Fibroblast of gingiva (primary cell): ENCODE measurements around the gene KDM1B.
A peak's percentile ranks its signal among the peaks of the same experiment; 100 is the strongest.
"Not testable (repeated sequence)": the region's sequence is repeated elsewhere in the genome, so short reads cannot be mapped to it uniquely, and the experiment has no call there.

Experiments used
- DNase-seq: peaks from one replicate; pipeline ENCODE4 v3.0.0-alpha.2; 2011; ENCODE audit warnings: low read depth

KDM1B gene

DNA sequence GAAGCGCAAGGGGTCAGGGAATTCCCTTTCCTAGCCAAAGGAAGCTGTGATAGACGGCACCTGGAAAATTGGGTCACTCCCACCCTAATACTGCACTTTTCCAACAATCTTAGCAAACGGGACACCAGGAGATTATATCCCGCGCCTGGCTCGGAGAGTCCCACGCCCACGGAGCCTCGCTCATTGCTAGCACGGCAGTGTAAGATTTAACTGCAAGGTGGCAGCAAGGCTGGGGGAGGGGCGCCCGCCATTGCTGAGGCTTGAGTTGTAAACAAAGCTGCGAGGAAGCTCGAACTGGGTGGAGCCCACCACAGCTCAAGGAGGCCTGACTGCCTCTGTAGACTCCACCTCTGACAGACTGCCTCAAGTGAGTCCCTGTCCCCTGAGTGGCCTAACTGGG, 73.4 kb downstream of the KDM1B start:
- DNase-seq = not testable (repeated sequence)

DNA sequence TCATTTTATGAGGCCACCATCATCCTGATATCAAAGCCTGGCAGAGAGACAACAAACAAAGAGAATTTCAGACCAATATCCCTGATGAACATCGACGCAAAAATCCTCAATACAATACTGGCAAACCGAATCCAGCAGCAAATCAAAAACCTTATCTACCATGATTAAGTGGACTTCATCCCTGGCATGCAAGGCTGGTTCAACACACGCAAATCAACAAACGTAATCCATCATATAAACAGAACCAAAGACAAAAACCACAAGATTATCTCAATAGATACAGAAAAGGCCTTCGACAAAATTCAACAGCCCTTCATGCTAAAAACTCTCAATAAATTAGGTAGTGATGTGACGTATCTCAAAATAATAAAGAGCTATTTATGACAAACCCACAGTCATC, 76.6 kb downstream of the KDM1B start:
- DNase-seq = not testable (repeated sequence)

DNA sequence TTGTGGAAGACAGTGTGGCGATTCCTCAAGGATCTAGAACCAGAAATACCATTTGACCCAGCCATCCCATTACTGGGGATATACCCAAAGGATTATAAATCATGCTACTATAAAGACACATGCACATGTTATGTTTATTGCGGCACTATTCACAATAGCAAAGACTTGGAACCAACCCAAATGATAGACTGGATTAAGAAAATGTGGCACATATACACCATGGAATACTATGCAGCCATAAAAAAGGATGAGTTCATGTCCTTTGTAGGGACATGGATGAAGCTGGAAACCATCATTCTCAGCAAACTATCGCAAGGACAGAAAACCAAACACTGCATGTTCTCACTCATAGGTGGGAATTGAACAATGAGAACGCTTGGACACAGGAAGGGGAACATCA, 78.5 kb downstream of the KDM1B start:
- DNase-seq = not testable (repeated sequence)

DNA sequence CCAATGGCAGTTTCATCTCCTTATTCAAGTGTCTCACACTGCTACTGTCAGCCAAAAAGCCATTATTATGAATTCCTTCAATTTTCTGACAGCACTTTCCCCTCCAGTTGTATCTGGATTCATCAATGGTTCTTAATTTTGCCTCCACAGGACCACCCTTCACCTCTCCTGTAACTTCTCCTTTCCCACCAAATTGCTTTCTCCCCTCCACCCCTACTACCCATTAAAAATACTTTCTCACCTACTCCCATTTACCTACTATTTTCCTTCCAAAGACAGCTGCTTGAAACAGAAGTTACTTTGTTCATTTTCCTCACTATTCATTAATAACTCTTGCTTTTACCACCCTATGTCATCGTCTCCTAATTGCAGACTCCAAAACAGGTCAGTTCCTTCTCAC, 79.3 kb downstream of the KDM1B start:
- no peak for DNase-seq

DNA sequence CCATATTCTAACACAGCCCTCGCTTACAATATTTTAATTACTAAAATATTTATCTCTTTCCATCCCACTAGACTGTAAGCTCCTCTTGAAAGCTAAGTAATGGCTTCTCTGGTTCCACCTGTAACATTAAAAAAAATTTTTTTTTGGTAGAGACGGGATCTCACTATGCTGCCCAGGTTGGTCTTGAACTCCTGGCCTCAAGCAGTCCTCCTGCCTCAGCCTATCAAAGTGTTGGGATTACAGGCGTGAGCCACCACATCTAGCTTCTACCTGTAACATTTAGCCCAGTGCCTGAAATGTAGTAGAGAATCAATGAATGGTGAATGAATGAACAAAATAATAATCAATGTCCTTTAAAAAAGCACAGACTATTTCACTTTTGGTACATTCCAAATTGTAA, 80.3 kb downstream of the KDM1B start:
- DNase-seq = no peak

DNA sequence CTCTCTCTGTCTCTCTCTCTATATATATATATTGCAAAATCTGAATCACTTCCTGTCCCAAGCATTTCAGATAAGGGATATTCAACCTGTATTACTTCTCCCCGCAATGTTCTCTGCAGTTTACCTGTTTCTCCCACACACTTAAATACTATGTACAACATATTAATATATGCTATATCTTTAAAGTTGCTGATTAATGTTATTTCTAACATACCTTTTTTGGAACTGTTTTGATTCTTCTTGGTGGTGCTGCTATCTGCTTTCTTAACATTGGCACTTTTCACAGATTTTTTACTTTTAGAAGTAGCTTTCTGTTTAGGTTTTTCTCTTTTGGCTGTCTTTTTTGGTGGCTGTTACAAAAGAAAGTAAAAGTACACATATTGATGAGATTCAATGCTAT, 81.9 kb downstream of the KDM1B start:
- no peak for DNase-seq

DNA sequence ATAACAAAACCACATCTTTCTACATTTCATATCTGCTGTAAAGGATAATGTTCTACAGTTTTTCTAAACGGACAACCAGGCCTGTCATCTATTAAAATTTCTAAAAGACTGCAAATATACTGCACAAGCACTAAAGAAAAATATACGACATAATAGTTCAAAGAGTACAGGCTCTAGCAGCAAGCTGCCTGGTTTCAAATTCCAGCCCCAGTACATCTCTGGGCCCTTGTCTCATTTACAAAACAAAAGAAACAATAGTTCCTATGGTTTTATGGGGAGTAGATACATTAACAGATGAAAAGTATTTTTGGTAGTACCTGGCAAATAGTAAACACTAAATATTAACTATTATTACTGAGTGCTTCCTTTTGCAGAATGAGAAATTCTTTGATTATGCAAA, 85.0 kb downstream of the KDM1B start:
- no peak for DNase-seq

DNA sequence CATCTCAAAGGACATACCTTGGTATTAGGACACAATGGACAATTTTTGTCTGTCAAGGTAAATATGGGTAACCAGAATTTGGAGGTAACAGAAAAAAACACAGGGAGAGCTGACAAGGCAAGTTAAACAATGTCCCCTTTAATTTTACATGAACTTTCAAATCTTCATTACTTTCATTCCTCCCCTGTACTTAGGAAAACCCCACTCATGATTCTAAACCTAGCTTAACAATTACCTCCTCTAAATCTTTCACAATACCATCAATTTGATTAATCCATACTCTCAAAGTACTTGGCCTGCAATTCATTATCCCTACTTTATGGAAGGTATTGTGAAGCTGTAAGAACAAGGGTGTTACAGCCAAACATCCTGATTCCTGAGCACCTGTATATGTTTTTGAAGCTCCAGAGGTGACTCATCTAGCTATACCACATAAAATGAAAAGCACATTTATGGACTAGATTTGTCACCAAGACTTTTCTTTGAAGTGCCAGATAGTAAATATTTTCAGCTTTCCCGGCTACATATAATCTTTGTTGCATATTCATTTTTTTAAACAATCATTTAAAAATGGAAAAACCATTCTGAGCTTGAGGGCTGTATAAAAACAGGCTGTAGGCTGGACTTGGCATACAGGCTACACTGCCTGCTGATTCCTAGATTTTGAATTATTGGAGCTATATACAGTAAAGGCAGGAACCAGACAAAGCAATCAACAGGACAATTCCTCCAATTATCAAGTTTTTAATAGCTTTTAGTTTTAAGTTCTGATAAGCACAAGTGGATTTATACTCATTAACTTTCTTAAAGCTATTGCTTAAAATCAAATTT, 86.2 kb downstream of the KDM1B start:
- DNase-seq = no peak

DNA sequence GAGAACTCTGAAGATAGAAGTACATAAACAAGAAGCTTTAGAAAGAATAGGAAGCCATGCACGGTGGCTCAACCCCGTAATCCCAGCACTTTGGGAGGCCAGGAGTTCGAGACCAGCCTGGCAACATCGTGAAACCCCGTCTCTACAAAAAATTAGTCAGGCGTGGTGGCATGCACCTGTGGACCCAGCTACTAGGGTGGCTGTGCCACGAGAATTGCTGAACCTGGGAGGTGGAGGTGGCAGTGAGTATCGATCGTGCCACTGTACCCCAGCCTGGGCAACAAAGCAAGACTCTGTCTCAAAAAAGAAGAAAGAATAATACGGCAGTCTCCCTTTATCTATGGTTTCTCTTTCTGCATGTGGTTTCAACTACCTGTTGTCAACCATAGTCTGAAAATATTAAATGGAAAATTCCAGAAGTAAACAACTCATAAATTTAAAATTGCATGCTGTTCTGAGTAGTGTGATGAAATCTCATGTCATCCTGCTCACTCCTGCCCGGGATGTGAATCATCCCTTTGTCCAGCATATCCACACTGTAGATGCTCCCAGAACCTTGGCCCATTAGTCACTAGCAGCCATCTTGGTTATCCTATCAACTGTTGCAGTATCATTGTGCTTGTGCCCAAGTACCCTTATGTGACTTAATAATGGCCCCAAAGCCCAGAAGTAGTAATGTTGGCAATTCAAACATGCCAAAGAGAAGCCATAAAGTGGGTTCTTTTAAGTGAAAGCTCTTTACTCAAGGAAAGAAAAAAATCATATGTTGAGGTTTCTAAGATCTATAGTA, 87.0 kb downstream of the KDM1B start:
- DNase-seq = peak; percentile 89

DNA sequence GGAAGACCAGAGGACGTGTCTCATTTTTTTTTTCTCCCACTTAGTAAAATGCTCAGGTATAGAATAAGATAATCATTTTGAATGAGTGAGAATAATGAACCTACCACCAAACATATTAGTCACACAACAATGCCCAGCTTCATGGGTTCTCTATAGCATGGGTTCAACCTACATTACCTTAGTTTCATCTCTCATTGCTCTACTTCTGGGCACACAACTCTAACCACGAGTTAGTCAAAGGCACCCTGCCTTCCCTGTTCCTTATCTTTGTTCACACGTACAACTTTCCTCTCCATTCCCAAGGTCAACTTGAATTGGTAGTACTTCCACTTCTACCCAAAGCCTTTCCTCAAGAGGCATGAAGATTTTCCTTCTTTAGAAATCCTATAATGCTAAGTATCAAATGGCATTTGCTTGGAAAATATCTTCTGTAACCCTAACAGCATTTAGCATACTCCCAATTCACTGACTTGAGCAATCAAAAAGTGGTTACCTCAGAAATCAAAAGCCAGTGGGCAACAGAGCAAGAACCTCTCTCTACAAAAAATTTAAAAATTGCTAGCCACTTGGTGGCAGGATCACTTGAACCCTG, 88.2 kb downstream of the KDM1B start:
- DNase-seq = no peak

DNA sequence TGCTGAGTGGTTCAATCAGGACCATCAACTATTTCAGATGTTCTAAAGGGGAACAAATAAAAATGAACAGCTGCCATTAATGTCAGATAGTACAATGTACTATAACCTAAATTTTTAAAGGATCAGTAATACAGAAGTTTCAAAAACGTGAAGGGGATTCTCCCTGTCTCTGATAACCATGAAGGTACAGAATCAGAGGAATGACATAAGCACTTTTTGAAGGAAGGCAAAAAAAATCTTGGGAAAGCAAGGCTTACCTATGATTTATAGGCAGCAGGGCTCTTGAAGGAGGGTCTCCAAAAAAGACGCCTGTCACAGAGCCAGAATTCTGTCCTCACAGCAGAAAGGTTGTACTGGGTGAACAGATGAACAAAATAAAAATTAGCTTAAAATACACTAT, 89.0 kb downstream of the KDM1B start:
- no peak for DNase-seq

DNA sequence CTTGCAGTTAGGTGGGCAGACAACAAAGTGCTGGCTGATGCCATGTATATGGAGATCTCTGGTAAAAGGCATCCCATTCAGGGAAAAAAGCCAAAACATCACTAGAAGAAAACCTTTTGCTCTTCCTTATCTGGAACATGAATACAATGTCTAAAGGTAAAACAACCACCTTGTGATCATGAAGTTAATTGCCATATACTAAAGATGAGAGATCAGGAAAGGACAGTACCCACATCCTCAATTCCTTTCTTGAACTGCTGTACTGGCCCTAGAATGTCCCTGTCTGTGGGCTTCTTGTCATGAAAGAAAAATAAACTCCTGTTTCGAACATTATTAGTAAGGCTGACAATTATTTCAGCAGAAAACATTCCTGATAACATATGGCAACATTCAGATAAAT, 89.9 kb downstream of the KDM1B start:
- DNase-seq = no peak

DNA sequence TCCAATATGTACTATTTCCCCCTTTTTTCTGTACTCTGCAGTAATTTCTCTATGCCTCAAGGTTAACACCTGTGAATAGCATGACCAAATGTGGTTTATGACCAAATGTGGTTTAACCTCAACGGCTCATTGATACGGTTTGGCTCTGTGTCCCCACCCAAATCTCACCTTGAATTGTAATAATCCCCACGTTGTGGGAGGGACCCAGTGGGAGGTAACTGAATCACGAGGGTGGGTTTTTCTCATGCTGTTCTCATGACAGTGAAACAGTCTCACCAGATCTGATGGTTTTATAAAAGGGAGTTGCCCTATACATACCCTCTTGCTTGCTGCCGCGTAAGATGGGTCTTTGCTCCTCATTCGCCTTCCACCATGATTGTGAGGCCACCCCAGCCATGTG, 90.4 kb downstream of the KDM1B start:
- no peak for DNase-seq

DNA sequence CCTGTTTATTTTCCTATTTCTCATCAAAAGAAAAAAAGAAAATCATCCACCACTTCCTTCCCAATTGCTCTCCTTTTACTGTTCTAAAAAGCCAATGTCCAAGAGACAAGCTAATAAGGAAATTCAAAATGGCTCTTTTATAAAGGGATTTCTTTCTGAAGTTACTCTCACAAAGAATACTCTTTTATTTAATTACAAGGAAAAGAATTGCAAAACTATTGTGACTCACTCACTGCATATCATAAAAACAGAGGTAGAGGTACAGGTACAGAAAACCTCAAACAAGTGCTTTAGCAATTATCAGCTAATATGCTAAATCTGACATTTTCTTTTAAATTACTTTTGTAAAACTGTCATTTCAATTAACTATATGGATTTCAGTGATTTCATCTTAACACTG, 91.0 kb downstream of the KDM1B start:
- DNase-seq = no peak

DNA sequence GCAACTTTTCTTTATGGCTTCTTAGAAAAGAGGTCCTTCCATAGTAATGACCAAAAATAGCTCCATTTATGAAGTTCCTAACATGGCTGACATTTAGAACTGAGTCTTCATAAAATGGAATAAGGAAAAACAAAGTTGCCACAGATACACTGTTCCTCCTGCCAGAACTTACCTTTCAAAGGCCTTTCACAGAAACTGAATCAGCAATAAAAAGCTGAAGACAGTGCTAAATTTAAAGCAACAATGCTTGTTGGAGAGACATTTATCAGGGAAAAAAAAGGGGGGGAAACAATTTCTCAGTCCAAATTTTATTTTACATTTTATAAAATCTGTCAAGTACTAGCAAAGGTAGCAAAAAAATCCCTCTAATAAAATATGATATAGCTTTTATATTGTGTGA, 91.8 kb downstream of the KDM1B start:
- no peak for DNase-seq

DNA sequence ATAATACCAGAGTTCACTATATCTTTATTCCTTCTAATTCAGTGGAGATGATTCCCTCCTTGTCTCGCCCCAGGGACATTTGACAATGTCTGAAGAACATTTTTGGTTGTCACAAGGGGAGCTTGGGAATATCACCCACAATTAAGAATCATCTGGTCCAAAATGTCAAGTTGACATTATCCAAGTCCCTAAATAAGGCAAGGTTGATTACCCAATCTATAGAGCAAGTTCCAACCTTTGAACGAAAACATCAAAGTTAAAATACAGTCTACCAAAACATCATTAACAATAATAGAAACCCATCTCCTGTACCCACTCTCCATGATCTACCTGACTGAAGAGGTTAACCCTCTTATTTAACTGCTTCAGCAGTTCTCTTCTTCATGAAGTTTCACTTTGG, 93.5 kb downstream of the KDM1B start:
- no peak for DNase-seq

DNA sequence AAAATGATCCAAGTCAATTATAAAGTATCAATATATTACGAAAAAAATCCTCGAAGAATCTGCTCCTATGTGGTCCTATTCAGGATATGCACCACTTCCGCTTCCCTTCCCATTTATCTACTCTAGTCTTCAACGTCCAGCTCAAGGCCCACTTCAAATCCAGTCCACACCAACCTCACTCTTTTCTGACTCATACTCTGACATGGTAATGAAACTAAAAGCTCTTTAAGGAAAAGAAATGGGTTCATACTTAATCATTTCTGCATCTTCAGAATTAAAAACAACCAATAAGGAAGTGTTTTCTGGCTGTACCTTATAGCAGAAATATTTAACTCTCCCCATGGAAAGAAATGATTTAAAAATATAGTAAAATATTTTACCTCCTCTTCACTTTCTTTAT, 94.0 kb downstream of the KDM1B start:
- no peak for DNase-seq

DNA sequence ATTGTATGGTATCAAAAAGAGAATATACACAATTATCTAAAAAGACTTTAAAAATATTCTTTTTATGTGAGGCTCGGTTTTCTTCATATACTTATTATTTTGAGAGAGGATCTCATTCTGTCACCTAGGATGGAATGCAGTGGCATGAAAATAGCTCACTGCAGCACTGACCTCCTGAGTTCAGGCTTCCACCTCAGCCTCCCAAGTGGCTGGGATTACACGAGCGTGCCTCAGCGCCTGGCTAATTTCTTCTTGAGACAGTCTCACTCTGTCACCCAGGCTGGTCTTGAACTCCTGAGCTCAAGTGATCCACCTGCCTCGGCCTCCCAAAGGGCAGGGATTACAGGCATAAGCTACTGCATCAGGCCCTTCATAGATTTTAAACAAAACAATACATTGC, 98.4 kb downstream of the KDM1B start:
- no peak for DNase-seq

DNA sequence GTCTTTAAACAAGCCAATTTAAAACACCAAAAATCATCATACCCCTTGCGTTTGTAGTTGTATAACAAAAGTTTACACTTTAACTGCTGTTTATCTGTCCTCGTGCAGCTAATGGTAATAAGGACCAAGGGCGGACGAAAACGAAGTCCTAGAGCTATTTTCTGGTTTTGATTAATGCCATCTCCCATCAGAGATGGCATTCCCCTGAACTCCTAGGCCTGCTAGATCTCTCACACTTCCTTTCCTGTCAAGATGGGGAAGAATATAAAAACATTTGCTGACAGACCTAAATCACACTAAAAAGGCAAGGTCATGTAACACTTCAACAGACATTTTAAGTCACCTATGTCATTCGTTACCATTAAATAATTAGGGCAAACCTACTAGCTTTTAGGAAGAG, 99.6 kb downstream of the KDM1B start:
- DNase-seq = no peak

DNA sequence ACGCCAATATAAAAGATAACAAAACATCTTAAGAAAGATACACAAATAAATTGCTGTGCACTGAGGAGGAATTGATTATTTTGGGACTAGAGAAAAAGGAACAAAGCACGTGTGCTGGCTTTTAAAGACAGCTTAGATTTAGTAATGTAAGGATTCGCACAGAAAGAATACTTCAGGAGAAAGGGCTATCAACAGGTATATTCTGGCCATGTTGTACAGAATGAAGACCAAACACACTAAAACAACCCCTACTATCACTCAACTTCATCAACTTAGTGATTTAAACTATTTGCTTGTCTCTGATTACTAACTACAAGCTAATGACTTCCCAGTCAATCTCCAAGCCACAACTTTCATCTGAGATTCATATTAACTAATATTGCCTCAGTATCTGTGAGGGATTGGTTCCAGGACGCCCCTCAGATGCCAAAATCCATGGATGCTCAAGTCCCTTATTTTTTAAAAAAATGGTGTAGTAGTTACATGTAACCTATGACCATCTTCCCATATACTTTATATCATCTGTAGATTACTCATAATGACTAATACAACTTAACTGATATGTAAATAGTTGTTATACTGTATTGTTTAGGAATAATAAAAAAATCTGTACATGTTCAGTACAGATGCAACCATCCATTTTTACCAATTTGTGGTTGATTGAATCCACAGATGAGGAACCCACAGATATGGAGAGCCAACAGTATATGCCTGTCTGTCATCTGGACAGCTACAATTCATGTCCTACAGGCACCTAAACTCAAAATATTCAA, 104.6 kb downstream of the KDM1B start:
- no peak for DNase-seq

DNA sequence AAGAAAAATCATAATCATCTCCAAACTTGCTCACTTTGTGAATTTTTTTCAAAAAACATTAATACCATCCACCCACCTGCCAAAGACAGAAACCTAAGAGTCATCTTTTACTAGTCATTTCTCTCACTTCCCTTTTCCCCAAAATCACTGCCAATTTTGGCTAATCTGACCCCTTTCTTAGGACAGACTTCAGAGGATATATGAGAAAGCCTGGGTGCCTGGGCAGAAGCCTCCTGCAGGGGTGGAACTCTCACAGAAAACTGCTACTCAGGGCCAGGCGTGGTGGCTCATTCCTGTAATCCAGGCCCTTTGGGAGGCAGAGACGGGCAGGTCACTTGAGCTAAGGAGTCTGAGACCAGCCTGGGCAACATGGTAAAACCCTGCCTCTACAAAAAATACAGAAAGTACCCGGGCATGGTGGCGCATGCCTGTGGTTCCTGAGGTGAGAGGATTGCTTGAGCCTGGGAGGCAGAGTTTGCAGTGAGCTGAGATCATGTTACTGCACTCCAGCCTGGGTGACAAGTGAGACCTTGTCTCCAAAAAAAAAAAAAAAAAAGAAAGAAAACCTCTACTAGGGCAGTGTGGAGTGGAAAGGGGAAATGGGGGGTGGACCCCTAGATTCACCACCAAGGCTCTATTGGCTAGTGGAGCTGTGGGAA, 105.4 kb downstream of the KDM1B start:
- DNase-seq = peak; percentile 52

DNA sequence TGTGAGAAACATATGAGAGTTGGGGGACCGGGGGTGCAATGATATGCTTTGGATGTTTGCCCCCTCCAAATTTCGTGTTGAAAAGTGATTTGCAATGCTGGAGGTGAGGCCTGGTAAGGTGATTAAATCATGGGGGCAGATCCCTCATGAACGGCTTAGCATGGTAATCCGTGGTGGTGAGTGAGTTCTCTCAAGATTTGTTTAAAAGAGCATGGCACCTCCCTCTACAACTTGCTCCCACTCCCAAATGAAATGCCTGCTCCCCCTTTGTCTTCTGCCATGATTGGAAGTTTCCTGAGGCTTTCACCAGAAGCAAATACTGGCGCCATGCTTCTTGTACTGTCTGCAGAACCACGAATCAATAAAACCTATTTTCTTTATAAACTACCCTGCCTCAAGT, 106.7 kb downstream of the KDM1B start:
- DNase-seq = no peak
